Activated naive CD4-positive, alpha-beta T cell (primary cell): ENCODE measurements around the gene ATP4B.
"Not testable (repeated sequence)": the region's sequence is repeated elsewhere in the genome, so short reads cannot be mapped to it uniquely, and the experiment has no call there.

ENCODE experiments used
- DNase-seq, 4 experiments: peaks; one replicate each; lab custom pipeline; 2025; lab: John Stamatoyannopoulos, UW

The ATP4B gene

DNA sequence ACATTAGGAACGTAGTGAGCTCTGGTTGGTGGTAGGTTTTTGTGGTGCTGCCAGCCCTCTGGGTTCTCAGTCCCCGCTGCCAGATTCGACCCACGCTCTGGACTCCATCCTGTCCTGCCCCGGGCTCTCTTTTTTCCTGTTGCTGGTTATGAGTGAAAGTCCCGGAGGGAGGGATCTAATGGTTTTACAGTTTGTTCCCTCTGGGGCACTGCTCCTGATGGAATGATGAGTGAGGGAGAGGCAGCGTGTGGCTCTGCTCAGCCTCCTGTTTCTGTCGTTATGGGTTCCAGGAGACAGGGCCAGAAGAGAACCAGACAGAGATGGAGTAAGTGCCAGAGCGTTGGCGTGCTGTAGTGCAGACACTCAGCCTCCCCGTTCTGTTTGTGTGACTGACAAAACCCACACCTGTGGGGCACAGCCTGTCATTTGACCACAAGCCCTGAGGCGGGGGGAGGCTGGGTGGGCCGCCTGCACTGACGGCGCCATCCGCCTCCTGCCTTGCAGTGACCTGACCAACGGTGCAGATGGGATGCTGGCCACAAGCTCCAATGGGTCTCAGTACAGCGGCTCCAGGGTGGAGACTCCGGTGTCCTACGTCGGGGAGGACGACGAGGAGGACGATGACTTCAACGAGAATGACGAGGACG, 18.3 kb downstream of the ATP4B start:
- no peak for DNase-seq

DNA sequence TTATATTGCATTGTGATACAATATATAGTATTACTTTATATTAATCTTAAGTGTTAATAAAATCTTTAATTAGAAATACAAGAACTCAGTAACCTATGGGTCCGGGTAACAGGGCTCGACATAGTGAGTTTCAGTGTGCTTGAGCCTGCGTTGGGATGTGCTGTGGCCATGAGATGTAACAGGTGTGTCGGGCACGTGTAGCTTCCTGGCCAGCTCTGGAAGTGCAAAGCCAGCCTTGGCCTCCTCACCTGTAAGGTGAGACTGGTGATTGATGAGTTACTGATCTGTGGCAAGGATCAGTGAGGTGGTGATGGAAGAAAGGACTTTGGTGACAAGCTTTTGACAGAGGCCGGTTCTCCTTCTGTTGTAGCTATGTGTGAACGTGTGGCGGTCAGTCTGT, 19.2 kb downstream of the ATP4B start:
- DNase-seq, result no peak

- DNase-seq, result no peak
Observed at GRCh38 chr13:113638173-113638746, 19.7 kb downstream of the ATP4B start.

DNA sequence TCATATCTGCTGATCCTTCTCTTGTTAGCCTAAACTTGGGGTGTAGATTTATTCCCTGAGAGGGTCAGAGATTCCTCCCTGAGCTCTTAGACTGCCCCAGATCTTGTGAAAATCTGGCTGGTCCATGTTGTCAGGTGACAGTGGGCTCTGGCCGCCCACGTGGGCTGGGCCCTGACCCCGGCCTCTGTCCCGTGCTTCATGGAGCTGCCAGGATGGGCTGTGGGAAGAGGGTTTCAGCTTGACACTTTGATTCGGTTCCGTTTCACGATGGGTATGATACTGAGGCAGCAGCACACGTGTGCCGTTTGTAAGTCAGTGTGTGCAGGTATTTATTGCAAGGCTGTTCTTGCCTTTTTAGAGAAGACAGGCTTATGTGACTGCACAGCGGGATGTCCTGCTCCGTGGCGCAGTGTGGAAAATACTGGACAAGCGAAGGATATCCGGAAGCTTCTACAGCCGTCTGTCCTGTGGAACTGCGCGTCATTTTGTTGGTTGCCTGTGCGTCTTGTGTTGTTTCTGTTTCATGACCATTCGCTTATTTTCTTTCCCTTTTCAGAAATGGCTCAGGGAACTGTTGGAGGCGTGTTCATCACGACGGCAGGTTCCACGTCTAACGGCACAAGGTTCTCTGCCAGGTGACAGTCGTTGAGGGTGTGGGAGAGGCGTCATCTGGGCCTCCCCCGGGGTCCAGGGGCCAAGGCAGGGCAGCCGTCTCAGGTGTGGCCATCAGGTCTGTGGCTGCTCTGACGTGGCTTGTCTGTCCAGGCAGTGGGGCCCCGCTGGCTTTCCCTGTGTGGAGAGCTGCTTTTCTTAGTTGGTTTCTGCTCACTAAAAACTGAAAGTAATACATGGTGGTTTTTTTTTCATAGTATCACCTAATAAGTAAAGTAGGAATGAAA, 20.5 kb downstream of the ATP4B start:
- no peak for DNase-seq

GRCh38 chr13:113636266-113636963, 21.6 kb downstream of the ATP4B start:
- DNase-seq, result no peak

DNA sequence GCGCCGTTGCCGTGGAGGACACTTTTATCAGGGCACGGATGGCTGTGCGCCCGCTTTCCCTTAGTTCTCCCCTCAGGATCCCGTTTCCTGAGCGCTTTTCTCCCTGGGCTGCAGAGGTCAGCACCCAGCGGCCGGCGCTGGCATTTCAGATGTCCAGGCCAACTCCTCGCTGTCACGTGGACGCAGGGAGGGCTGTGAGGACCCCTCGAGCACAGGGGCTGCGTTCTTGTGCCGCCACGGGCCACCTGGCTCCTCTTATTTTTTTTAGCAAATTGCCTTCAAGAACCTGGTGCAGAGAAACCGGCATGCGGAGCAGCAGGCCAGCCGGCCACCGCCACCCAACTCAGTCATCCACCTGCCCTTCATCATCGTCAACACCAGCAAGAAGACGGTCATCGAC, 22.3 kb downstream of the ATP4B start:
- no peak for DNase-seq

DNA sequence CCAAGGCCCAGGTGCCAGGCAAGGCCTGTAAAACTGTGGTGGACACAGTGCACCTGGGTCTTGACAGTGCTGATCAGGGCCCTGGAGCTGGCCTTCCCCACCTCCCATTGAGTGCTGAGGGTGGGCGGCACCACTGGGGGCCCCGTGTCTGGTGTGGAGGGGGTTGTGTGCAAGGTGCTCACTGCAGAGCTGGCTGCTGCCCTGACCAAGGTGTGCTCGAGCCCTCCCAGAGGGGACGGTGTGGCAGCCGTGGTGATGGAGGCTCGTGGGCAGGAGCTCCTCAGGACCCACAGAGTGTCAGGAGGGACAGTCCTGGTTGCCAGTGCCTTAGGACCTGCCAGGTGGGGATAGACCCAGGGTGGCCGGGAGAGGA, 23.0 kb downstream of the ATP4B start:
- DNase-seq, result no peak

GRCh38 chr13:113634279-113635047, 23.5 kb downstream of the ATP4B start:
- no peak for DNase-seq

- no peak for DNase-seq
Observed at GRCh38 chr13:113633485-113633873, 24.5 kb downstream of the ATP4B start.

DNA sequence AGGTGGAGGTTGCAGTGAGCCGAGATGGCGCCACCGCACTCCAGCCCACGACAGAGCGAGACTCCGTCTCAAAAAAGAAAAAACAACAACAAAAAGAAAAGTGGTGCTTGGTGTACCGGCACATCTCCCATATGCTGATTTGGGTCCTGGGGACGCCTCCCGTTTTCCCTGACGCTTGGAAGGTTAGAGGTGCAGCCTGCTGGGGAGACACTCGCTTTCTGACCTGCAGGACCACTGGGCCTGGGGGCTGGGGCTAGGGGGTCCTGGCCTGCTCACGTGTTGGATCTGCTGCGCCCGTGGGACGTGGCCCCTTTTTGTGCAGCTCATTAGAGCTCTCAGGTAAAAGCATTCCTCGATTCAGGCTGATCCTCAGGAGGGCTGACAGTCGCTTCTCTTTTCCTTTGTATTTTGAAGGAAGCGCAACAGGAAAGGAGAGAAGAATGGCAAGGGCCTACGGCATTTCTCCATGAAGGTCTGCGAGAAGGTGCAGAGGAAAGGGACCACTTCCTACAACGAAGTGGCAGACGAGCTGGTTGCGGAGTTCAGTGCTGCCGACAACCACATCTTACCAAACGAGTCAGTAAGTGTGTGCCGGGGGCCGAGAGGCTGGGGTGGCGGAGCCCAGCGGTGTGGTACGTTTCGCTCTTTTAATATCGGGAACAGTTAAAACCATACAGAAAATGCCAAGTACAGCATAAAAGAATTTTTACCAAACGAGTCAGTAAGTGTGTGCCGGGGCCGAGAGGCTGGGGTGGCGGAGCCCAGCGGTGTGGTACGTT, 25.1 kb downstream of the ATP4B start:
- no peak for DNase-seq

GRCh38 chr13:113631341-113632095, 26.5 kb downstream of the ATP4B start:
- no peak for DNase-seq

- no peak for DNase-seq
Observed at GRCh38 chr13:113630804-113631203, 27.2 kb downstream of the ATP4B start.

DNA sequence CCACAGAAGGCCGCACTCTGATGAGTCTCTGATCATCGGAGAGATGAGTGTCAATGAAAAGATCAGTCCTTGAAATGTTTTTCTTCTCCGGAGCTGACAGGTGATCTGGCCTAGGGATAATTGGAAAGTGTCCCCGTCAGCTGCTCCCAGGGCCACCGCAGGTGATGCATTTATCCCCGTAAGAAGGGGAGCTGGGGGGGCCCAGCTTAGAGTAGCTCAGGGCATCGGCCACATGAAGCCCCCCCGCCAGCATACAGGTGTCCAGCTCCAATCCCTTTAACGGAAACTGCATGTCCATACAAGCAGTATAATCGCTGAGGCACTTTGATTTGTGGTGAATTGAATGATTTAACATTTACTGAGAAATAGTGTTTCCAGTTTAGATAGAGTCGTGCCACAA, 27.7 kb downstream of the ATP4B start:
- no peak for DNase-seq

GRCh38 chr13:113629866-113630265, 28.1 kb downstream of the ATP4B start:
- DNase-seq, result no peak

GRCh38 chr13:113628291-113629270, 29.4 kb downstream of the ATP4B start:
- no peak for DNase-seq

DNA sequence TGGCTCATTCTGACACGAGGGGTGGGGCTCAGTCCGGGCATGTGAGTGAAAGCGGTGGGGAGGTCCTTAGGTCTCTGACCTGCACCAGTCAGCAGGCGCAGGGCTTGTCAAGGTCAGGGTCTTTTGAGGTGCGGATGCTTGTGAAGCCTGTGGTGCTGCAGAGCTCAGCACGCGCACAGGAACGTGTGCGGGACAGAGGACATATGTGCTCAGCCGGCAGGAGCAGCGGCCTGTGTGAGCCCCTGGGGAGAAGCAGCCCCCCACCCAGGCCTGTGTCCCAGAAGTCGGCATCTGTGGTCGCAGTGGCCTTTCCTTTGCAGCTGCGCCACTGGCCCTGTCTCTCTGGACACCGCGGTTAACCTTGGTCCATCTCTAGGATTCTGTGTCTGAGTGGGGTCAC, 30.9 kb downstream of the ATP4B start:
- no peak for DNase-seq

DNA sequence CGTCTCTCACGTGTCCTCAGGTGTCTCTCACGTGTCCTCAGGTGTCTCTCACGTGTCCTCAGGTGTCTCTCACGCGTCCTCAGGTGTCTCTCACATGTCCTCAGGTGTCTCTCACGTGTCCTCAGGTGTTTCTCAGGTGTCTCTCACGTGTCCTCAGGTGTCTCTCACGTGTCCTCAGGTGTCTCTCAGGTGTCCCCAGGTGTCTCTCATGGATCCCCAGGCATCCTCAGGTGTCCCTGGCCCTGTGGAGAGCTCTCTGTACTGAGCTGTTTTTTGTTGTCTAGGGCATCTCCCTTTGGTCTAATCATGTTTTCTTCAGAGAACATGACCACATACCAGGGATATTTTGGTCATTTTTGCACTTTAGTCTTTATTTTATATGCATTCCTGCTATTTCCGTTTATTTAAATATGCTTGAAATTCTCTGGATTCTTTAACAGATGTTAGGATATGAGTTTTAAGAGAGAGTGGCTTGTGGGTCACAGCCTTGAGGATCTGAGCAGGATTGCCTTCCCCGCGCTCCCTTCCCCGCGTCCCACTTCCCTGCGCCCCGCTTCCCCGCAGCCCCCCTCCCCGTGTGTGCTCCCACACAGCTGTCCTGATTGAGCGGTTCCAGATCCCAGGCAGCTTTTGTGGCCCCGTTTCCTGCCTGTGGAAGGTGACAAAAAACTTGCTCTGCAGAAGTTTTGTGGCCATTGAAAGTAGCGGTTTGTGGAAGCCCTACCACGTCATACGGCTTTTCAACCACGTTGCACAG, 31.9 kb downstream of the ATP4B start:
- no peak for DNase-seq

DNA sequence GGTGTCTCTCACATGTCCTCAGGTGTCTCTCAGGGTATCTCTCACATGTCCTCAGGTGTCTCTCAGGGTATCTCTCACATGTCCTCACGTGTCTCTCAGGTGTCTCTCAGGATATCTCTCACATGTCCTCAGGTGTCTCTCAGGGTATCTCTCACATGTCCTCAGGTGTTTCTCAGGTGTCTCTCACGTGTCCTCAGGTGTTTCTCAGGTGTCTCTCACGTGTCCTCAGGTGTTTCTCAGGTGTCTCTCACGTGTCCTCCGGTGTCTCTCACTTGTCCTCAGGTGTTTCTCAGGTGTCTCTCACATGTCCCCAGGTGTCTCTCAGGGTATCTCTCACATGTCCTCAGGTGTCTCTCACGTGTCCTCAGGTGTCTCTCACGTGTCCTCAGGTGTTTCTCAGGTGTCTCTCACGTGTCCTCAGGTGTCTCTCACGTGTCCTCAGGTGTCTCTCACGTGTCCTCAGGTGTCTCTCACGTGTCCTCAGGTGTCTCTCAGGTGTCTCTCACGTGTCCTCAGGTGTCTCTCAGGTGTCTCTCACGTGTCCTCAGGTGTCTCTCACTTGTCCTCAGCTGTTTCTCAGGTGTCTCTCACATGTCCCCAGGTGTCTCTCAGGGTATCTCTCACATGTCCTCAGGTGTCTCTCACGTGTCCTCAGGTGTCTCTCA, 33.2 kb downstream of the ATP4B start:
- DNase-seq, result not testable (repeated sequence)
